Small intestine (tissue), 7 donors: ENCODE measurements around the gene WIZ. TPM values are rescaled to one million over a fixed set of nuclear protein-coding genes. Genes with fewer than 3 reads are reported as not detected.

ENCODE experiments used
- DNase-seq, 2 donors: peaks; one replicate each; pipeline versions ENCODE4 v3.0.0 to v3.0.0-alpha.2; 2013
- FAIRE-seq: peaks from 2 replicates; lab custom pipeline; 2012; peaks lifted over from hg19 to GRCh38; lab: Jason Lieb, UNC
- H3K27ac ChIP-seq, 3 donors: one replicate each; pipeline ENCODE4 v1.5.1; 2013; ENCODE audit warnings: low read length in 2 of 3, mild to moderate bottlenecking in 2 of 3, control low read depth in 1 of 3, inconsistent platforms in 1 of 3, low read depth in 1 of 3, moderate library complexity in 1 of 3
- H3K27me3 ChIP-seq, 3 donors: one replicate each; pipeline ENCODE4 v1.6.1; 2013; ENCODE audit warnings: low read length in 3 of 3, inconsistent platforms in 1 of 3; ENCODE audit not compliant: control insufficient read depth in 3 of 3, insufficient read depth in 3 of 3
- H3K36me3 ChIP-seq, 3 donors: one replicate each; pipeline ENCODE4 v1.6.1; 2013; ENCODE audit warnings: low read length in 3 of 3, inconsistent platforms in 1 of 3, low read depth in 1 of 3, mild to moderate bottlenecking in 1 of 3, moderate library complexity in 1 of 3; ENCODE audit not compliant: control insufficient read depth in 3 of 3, insufficient read depth in 2 of 3
- H3K4me1 ChIP-seq, 3 donors: one replicate each; pipeline ENCODE4 v1.6.1; 2013; ENCODE audit warnings: low read length in 2 of 3, inconsistent platforms in 1 of 3, low read depth in 1 of 3, mild to moderate bottlenecking in 1 of 3, moderate library complexity in 1 of 3; ENCODE audit not compliant: control insufficient read depth in 3 of 3, insufficient read depth in 2 of 3
- H3K4me3 ChIP-seq, 3 donors: one replicate each; pipeline ENCODE4 v1.5.1; 2013; ENCODE audit warnings: low read length in 3 of 3, control low read depth in 1 of 3, inconsistent platforms in 1 of 3, low read depth in 1 of 3, mild to moderate bottlenecking in 1 of 3, moderate library complexity in 1 of 3
- H3K9me3 ChIP-seq, 2 donors: one replicate each; pipeline ENCODE4 v1.6.1; 2013; ENCODE audit warnings: low read depth in 1 of 2, low read length in 1 of 2; ENCODE audit not compliant: control insufficient read depth in 2 of 2, insufficient read depth in 1 of 2
- WGBS, 3 donors: extraction: QIAGEN DNeasy Blood & Tissue Kit; methylation state at CpG; one replicate each; pipeline ENCODE4 v1.1.7; 2013; 5-methylcytosine and 5-hydroxymethylcytosine counted together
- polyA plus RNA-seq, 4 donors: library from polyadenylated mRNA; stranded (reverse) in 3 of 4; unstranded in 1 of 4; fragments of 200-250 nt in 3 of 4; fragments of 120-200 nt in 1 of 4; gene quantifications; one replicate each; pipeline versions ENCODE4 v1.2.1 to v1.2.3, GENCODE V29; 2013
- donor health status: healthy with polysubstance abuse.
- donor health status: control.
- donor health status: control.
- donor health status: Bipolar disorder and iron deficiency.
- donor health status: healthy.

Gene WIZ
- polyA plus RNA-seq, 4 donors = 7.0 to 19.6 (median 15.5) TPM

GRCh38 chr19:15431396-15432017 is 18.2 kb downstream of the WIZ start:
- peaks cover 3 to 12% (median 6%) of the 10 kb centered on the region in 3 donors for H3K4me1 ChIP-seq
- DNase-seq (no peak), FAIRE-seq (no peak)
- WGBS, 3 donors = 18 to 25% (median 22%) methylated on average over 7 of the region's 7 CpGs
- H3K9me3 ChIP-seq = no peaks in the 10 kb centered on the region
- peak overlapping the region; percentile 77 to 95 (median 93) for H3K4me3 ChIP-seq
- peaks cover 5 to 45% (median 6%) of the 10 kb centered on the region in 3 donors for H3K36me3 ChIP-seq
- H3K27ac ChIP-seq = peak overlapping the region in 1 of 3 donors; percentile 17
- H3K27me3 ChIP-seq = no peaks in the 10 kb centered on the region

GRCh38 chr19:15430526-15431120 is 19.1 kb downstream of the WIZ start:
- no peak for DNase-seq

GRCh38 chr19:15429825-15430467 is 19.8 kb downstream of the WIZ start:
- DNase-seq = no peak
- WGBS, 3 donors = 89 to 91% (median 90%) methylated on average over 22 to 24 of the region's 24 CpGs
- FAIRE-seq = no peak
- H3K4me3 ChIP-seq = no peak overlapping the region
- H3K36me3 ChIP-seq = peaks cover 9 to 59% (median 10%) of the 10 kb centered on the region in 3 donors
- H3K9me3 ChIP-seq = no peaks in the 10 kb centered on the region
- peaks cover 3 to 12% (median 6%) of the 10 kb centered on the region in 3 donors for H3K4me1 ChIP-seq
- no peak overlapping the region for H3K27ac ChIP-seq
- no peaks in the 10 kb centered on the region for H3K27me3 ChIP-seq

More at GRCh38 chr19:15430526-15431120, 19.1 kb downstream of the WIZ start:
- no peak overlapping the region for H3K4me3 ChIP-seq
- H3K36me3 ChIP-seq = peaks cover 5 to 52% (median 6%) of the 10 kb centered on the region in 3 donors
- 76 to 82% (median 78%) methylated on average over 10 of the region's 10 CpGs for WGBS, 3 donors
- FAIRE-seq = no peak
- H3K27ac ChIP-seq = no peak overlapping the region
- H3K27me3 ChIP-seq = no peaks in the 10 kb centered on the region
- H3K4me1 ChIP-seq = peaks cover 3 to 12% (median 6%) of the 10 kb centered on the region in 3 donors
- H3K9me3 ChIP-seq = no peaks in the 10 kb centered on the region

GRCh38 chr19:15428956-15429824 is 20.6 kb downstream of the WIZ start:
- 92 to 94% (median 93%) methylated on average over 21 to 22 of the region's 22 CpGs for WGBS, 3 donors
- peaks cover 3 to 12% (median 6%) of the 10 kb centered on the region in 3 donors for H3K4me1 ChIP-seq
- no peak overlapping the region for H3K4me3 ChIP-seq
- no peaks in the 10 kb centered on the region for H3K9me3 ChIP-seq
- no peak for FAIRE-seq
- H3K36me3 ChIP-seq = peaks cover 14 to 66% (median 14%) of the 10 kb centered on the region in 3 donors
- no peaks in the 10 kb centered on the region for H3K27me3 ChIP-seq
- no peak for DNase-seq
- H3K27ac ChIP-seq = no peak overlapping the region

GRCh38 chr19:15427991-15428471 is 21.7 kb downstream of the WIZ start:
- H3K4me1 ChIP-seq = peaks cover 3 to 12% (median 6%) of the 10 kb centered on the region in 3 donors
- FAIRE-seq = no peak
- no peak for DNase-seq

GRCh38 chr19:15427350-15427700 is 22.4 kb downstream of the WIZ start:
- WGBS, 3 donors = 96 to 98% (median 97%) methylated on average over 25 of the region's 25 CpGs
- no peak for DNase-seq
- peaks cover 17 to 85% (median 22%) of the 10 kb centered on the region in 3 donors for H3K36me3 ChIP-seq

More at GRCh38 chr19:15427991-15428471, 21.7 kb downstream of the WIZ start:
- 96 to 97% (median 96%) methylated on average over 25 to 35 of the region's 35 CpGs for WGBS, 3 donors
- H3K27ac ChIP-seq = no peak overlapping the region
- H3K9me3 ChIP-seq = peaks cover 0 to 7% of the 10 kb centered on the region in 2 donors
- no peak overlapping the region for H3K4me3 ChIP-seq
- H3K27me3 ChIP-seq = no peaks in the 10 kb centered on the region
- peaks cover 17 to 78% (median 22%) of the 10 kb centered on the region in 3 donors for H3K36me3 ChIP-seq

GRCh38 chr19:15426485-15427349 is 23.0 kb downstream of the WIZ start:
- Histone ChIP-seq H3K4me1 (peaks cover 3 to 11% (median 5%) of the 10 kb centered on the region in 3 donors), H3K4me3 (no peak overlapping the region), H3K36me3 (peaks cover 17 to 89% (median 22%) of the 10 kb centered on the region in 3 donors), H3K27me3 (no peaks in the 10 kb centered on the region), H3K27ac (no peak overlapping the region), H3K9me3 (peaks cover 0 to 8% of the 10 kb centered on the region in 2 donors)
- 88 to 92% (median 90%) methylated on average over 16 of the region's 16 CpGs for WGBS, 3 donors
- DNase-seq = no peak
- no peak for FAIRE-seq

More at GRCh38 chr19:15427350-15427700, 22.4 kb downstream of the WIZ start:
- Histone ChIP-seq H3K4me1 (peaks cover 3 to 12% (median 6%) of the 10 kb centered on the region in 3 donors), H3K27me3 (no peaks in the 10 kb centered on the region), H3K4me3 (no peak overlapping the region), H3K9me3 (peaks cover 0 to 8% of the 10 kb centered on the region in 2 donors), H3K27ac (no peak overlapping the region)
- FAIRE-seq = no peak
